Measurements from ENCODE around the gene GRID2.

The GRID2 gene

DNA sequence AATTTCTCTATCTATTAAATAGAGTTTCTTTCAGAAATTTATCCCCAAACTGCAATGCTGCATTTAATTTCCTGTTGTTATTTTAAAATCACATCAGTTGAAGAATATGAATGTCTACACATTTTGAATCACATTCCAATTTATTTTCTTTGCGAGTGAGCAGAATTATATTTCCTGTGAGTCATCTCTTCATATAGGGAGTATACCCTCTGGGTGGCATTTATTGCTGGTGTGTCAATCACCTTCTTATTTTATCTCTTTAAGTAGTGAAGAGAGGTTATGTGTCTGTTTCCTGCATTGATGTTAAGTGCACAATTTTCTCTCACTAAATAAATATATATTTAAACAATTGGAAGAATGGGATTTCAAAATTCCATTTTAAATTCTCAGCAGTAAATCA lies 1013.8 kb downstream of the GRID2 start:
- TF ChIP-seq, protein P1, sequence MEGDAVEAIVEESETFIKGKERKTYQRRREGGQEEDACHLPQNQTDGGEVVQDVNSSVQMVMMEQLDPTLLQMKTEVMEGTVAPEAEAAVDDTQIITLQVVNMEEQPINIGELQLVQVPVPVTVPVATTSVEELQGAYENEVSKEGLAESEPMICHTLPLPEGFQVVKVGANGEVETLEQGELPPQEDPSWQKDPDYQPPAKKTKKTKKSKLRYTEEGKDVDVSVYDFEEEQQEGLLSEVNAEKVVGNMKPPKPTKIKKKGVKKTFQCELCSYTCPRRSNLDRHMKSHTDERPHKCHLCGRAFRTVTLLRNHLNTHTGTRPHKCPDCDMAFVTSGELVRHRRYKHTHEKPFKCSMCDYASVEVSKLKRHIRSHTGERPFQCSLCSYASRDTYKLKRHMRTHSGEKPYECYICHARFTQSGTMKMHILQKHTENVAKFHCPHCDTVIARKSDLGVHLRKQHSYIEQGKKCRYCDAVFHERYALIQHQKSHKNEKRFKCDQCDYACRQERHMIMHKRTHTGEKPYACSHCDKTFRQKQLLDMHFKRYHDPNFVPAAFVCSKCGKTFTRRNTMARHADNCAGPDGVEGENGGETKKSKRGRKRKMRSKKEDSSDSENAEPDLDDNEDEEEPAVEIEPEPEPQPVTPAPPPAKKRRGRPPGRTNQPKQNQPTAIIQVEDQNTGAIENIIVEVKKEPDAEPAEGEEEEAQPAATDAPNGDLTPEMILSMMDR (IDR thresholded peaks at IDR 0.05; ENCODE audit: low read depth, low read length, missing control alignments), result no peak
- no peak for DNase-seq (ENCODE audit: extremely low read depth, low read depth)
- H3K4me3 ChIP-seq (replicated peaks; ENCODE audit: low read depth, low read length), result no peak overlapping the region

DNA sequence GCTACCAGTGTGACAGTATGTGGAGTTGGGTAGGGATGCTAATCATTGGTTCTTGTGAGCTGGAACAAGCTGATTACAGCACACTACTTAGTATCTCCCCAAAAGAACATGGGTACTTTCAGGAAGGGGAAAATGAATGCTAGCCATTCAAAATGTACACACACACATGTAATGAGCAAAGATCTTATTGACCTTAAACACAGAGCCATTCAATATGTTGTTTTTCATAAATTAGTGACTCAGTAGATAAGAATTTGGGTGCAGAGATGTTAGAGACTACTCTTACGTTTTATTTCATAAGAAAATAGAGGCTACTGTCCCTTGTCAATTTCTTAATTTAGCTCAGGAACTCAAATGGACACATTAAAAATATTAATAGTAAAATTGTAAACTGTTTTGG lies 1015.3 kb downstream of the GRID2 start:
- DNase-seq (ENCODE audit: extremely low read depth, low read depth), result no peak
- TF ChIP-seq, protein P1 (IDR thresholded peaks at IDR 0.05; ENCODE audit: low read depth, low read length, missing control alignments), result no peak

DNA sequence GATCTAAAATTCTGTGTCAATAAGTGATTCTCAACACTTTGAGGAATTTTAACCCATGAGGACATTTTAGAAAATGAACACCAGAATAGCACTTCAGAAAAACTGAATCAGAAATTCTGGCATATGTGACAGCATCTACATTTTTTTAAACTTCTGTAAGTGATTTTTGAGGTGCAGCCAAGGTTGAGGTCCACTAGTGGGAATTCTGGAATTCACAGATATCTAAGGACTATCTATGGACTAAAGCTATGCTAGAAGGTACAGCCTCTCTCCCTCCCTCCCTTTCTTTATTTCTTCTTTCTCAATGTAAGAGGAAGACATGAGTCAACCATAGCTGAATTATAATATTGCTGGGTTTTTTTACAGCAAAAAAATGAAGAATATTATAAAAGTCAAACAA lies 1016.6 kb downstream of the GRID2 start:
- no peak for DNase-seq (ENCODE audit: extremely low read depth, low read depth)
- TF ChIP-seq, protein P1 (IDR thresholded peaks at IDR 0.05; ENCODE audit: low read depth, low read length, missing control alignments), result no peak
- H3K4me3 ChIP-seq (replicated peaks; ENCODE audit: low read depth, low read length), result no peak overlapping the region

More for the DNA sequence above, 1015.3 kb downstream of the GRID2 start:
- no peak overlapping the region for H3K4me3 ChIP-seq (replicated peaks; ENCODE audit: low read depth, low read length)

DNA sequence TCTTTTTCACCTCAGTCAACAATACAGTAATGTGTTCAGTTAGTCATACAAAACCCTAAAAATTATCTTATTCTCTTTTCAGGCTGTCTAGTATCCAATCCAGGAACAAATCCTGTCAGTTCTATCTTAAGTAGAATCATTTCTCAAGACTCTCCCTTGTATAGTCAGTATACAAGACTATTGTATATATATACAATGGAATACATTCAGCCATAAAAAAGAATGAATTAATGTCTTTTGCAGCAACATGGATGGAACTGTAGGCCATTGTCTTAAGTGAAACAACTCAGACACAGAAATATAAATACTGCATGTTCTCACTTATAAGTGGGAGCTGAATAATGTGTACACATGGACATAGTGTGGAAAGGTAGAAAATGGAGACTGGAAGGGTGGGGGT lies 1023.6 kb downstream of the GRID2 start:
- DNase-seq (ENCODE audit: extremely low read depth, low read depth), result no peak
- H3K4me3 ChIP-seq (replicated peaks; ENCODE audit: low read depth, low read length), result no peak overlapping the region
- TF ChIP-seq, protein P1 (IDR thresholded peaks at IDR 0.05; ENCODE audit: low read depth, low read length, missing control alignments), result no peak

DNA sequence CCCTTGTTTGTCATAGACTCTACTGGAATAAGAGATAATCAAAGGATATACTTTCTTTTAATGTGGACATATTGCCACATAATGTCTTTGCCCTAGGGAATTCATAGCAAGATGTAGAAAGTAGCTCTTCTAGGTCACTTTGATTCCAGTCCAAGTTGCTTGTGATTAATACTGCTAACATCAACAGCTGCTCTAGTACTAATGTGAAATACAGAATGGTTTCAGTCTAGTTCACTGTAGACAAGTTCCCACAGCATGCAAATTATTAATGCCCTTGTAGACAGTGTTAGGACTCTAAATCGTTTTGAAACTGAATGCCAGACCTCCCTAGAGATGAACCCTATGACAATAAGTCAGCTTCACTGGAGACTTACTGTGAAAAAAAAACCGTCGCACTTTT lies 1030.2 kb downstream of the GRID2 start:
- DNase-seq (ENCODE audit: extremely low read depth, low read depth), result no peak
- TF ChIP-seq, protein P1 (IDR thresholded peaks at IDR 0.05; ENCODE audit: low read depth, low read length, missing control alignments), result no peak
- no peak overlapping the region for H3K4me3 ChIP-seq (replicated peaks; ENCODE audit: low read depth, low read length)

DNA sequence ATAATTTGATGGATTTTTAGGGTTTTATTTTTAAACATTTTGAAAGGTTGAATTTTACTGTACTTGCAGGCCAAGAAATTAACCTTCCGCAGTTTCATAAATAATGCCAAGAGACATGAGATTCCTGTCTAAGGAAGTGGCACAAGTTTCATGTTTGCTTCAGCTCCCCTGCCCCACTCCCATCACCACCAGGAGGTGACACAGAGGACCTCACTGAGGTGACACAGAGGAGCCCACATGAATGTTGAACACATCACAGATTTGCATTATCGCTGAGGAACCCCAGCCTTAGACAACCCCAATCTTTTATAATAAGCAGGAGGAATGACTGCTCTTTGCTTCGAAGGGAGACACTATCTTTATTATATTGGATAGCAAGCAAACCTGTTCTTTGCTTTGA lies 1033.4 kb downstream of the GRID2 start:
- H3K4me3 ChIP-seq (replicated peaks; ENCODE audit: low read depth, low read length), result no peak overlapping the region
- no peak for DNase-seq (ENCODE audit: extremely low read depth, low read depth)
- TF ChIP-seq, protein P1 (IDR thresholded peaks at IDR 0.05; ENCODE audit: low read depth, low read length, missing control alignments), result no peak

DNA sequence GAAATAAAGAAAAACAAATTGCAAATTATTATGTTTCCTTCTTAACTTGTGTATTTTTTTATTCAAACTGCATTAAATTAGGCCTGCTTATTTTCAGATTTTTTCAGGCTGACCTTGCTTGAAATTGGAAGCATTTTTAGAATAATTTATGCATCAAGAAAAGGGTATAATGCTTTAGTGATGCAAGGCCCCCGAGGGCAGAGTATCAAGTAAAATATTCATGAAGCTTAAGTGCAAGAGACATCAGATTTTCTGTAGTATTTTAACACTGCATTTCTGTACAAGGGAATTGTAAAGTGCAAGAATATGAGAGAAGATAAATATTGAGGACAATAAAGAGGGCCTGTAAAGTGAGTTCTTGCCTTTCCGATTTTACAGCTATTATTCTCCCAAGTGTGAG lies 1039.0 kb downstream of the GRID2 start:
- TF ChIP-seq, protein P1 (IDR thresholded peaks at IDR 0.05; ENCODE audit: low read depth, low read length, missing control alignments), result no peak
- no peak for DNase-seq (ENCODE audit: extremely low read depth, low read depth)
- H3K4me3 ChIP-seq (replicated peaks; ENCODE audit: low read depth, low read length), result no peak overlapping the region
